ENCODE data around the gene DYNLL1. TPM values are rescaled to one million over a fixed set of nuclear protein-coding genes. Genes with fewer than 3 reads are reported as not detected.
A peak's percentile ranks its signal among the peaks of the same experiment; 100 is the strongest.

The DYNLL1 gene
- total RNA-seq, 1 donor from 2014 or later, result 355 TPM

DNA sequence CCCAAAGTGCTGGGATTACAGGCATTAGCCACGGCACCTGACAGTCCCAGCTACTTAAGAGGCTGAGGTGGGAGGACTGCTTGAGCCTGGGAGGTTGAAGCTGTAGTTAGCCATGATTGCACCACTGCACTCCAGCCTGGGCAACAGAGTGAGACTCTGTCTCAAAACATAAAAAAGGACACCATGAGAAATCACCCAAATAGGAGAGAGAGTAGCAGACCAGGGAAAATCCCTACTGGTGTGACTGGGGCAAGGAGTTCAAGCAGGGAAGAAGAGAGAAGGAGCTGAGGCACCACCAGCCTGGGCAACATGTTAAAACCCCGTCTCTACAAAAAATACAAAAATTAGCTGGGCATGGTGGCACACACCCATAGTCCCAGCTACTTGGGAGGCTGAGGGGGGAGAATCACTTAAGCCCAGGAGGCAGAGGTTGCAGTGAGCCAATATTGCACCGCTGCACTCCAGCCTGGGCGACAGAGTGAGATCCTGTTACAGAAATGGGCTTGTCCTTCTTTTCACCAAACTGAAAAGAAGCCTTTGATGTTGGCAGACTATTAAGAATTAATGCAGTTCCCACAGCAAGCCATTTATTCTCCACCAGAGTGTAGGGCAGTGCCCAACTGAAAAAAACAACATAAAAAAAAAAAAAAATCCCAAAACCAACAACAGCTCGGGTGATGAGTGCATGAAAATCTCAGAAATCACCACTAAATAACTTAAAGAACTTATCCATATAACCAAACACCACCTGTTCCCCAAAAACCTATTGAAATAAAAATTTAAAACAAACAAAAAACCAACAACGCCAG is 21.9 kb upstream of the DYNLL1 start:
- H3K4me3 Mint-ChIP-seq, result peak overlapping the region; percentile 75
- no peak overlapping the region for H3K4me3 ChIP-seq
- no peaks in the 10 kb centered on the region for H3K9me3 ChIP-seq (ENCODE audit: low read depth)
- H4K20me1 ChIP-seq (ENCODE audit: low read depth), result peaks cover under 1% of the 10 kb centered on the region
- peaks cover 25% of the 10 kb centered on the region for H3K79me2 ChIP-seq (ENCODE audit: low read depth)
- no peaks in the 10 kb centered on the region for H3K36me3 ChIP-seq
- H3K27ac Mint-ChIP-seq, result peak overlapping the region; percentile 7
- H3K9me3 Mint-ChIP-seq, result no peaks in the 10 kb centered on the region
- H3K27me3 Mint-ChIP-seq (ENCODE audit: insufficient read depth, low read depth), result peaks cover 3% of the 10 kb centered on the region
- peaks cover 4% of the 10 kb centered on the region for H3K4me1 ChIP-seq
- H2AFZ ChIP-seq (replicated peaks), result no peak overlapping the region
- no peak overlapping the region for H3K4me2 ChIP-seq
- DNase-seq (ENCODE audit: low spot score), result no peak
- no peaks in the 10 kb centered on the region for H3K27me3 ChIP-seq
- peaks cover 2% of the 10 kb centered on the region for H3K36me3 Mint-ChIP-seq
- peaks cover 14% of the 10 kb centered on the region for H3F3A ChIP-seq (ENCODE audit: low read depth)
- TF ChIP-seq, protein P1, sequence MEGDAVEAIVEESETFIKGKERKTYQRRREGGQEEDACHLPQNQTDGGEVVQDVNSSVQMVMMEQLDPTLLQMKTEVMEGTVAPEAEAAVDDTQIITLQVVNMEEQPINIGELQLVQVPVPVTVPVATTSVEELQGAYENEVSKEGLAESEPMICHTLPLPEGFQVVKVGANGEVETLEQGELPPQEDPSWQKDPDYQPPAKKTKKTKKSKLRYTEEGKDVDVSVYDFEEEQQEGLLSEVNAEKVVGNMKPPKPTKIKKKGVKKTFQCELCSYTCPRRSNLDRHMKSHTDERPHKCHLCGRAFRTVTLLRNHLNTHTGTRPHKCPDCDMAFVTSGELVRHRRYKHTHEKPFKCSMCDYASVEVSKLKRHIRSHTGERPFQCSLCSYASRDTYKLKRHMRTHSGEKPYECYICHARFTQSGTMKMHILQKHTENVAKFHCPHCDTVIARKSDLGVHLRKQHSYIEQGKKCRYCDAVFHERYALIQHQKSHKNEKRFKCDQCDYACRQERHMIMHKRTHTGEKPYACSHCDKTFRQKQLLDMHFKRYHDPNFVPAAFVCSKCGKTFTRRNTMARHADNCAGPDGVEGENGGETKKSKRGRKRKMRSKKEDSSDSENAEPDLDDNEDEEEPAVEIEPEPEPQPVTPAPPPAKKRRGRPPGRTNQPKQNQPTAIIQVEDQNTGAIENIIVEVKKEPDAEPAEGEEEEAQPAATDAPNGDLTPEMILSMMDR (IDR thresholded peaks at IDR 0.05), result no peak
- TF ChIP-seq EZH2 (IDR thresholded peaks at IDR 0.05) (no peak), EZH2phosphoT487 (IDR thresholded peaks at IDR 0.05) (no peak)
- H3K9ac ChIP-seq, result no peak overlapping the region
- peaks cover 33% of the 10 kb centered on the region for H3K4me1 Mint-ChIP-seq
- no peak overlapping the region for H3K27ac ChIP-seq

- Mint-ChIP-seq H3K9me3 (no peaks in the 10 kb centered on the region), H3K4me1 (peaks cover 33% of the 10 kb centered on the region), H3K27me3 (ENCODE audit: insufficient read depth, low read depth) (peaks cover 3% of the 10 kb centered on the region), H3K36me3 (peaks cover 2% of the 10 kb centered on the region), H3K4me3 (no peak overlapping the region), H3K27ac (no peak overlapping the region)
- H3F3A ChIP-seq (ENCODE audit: low read depth), result peaks cover 20% of the 10 kb centered on the region
- H3K27ac ChIP-seq, result no peak overlapping the region
- TF ChIP-seq, protein P1 (IDR thresholded peaks at IDR 0.05), result no peak
- no peak for TF ChIP-seq EZH2 (IDR thresholded peaks at IDR 0.05)
- TF ChIP-seq EZH2phosphoT487 (IDR thresholded peaks at IDR 0.05), result no peak
- no peaks in the 10 kb centered on the region for H3K9me3 ChIP-seq (ENCODE audit: low read depth)
- no peaks in the 10 kb centered on the region for H3K36me3 ChIP-seq
- H3K79me2 ChIP-seq (ENCODE audit: low read depth), result peaks cover 22% of the 10 kb centered on the region
- no peak overlapping the region for H2AFZ ChIP-seq (replicated peaks)
- no peak overlapping the region for H3K9ac ChIP-seq
- no peaks in the 10 kb centered on the region for H3K27me3 ChIP-seq
- H4K20me1 ChIP-seq (ENCODE audit: low read depth), result no peaks in the 10 kb centered on the region
- peaks cover 4% of the 10 kb centered on the region for H3K4me1 ChIP-seq
- no peak overlapping the region for H3K4me2 ChIP-seq
- H3K4me3 ChIP-seq, result no peak overlapping the region
- DNase-seq (ENCODE audit: low spot score), result no peak
Measured at GRCh38 chr12:120474616-120474960, 21.3 kb upstream of the DYNLL1 start.

- H3K36me3 ChIP-seq, result no peaks in the 10 kb centered on the region
- H3K9me3 ChIP-seq (ENCODE audit: low read depth), result no peaks in the 10 kb centered on the region
- no peaks in the 10 kb centered on the region for H3K4me1 ChIP-seq
- no peak overlapping the region for H3K27ac Mint-ChIP-seq
- H4K20me1 ChIP-seq (ENCODE audit: low read depth), result no peaks in the 10 kb centered on the region
- H3F3A ChIP-seq (ENCODE audit: low read depth), result peaks cover 13% of the 10 kb centered on the region
- H3K4me2 ChIP-seq, result no peak overlapping the region
- H3K27me3 Mint-ChIP-seq (ENCODE audit: insufficient read depth, low read depth), result peaks cover 3% of the 10 kb centered on the region
- H3K27me3 ChIP-seq, result no peaks in the 10 kb centered on the region
- H3K9me3 Mint-ChIP-seq, result no peaks in the 10 kb centered on the region
- TF ChIP-seq EZH2phosphoT487 (IDR thresholded peaks at IDR 0.05), result no peak
- no peak for TF ChIP-seq EZH2 (IDR thresholded peaks at IDR 0.05)
- H3K36me3 Mint-ChIP-seq, result no peaks in the 10 kb centered on the region
- no peak overlapping the region for H3K4me3 ChIP-seq
- no peak overlapping the region for H2AFZ ChIP-seq (replicated peaks)
- peaks cover 15% of the 10 kb centered on the region for H3K79me2 ChIP-seq (ENCODE audit: low read depth)
- H3K4me1 Mint-ChIP-seq, result peaks cover 32% of the 10 kb centered on the region
- H3K9ac ChIP-seq, result no peak overlapping the region
- DNase-seq (ENCODE audit: low spot score), result no peak
- no peak overlapping the region for H3K27ac ChIP-seq
- H3K4me3 Mint-ChIP-seq, result no peak overlapping the region
Measured at GRCh38 chr12:120475643-120476042, 20.3 kb upstream of the DYNLL1 start.

DNA sequence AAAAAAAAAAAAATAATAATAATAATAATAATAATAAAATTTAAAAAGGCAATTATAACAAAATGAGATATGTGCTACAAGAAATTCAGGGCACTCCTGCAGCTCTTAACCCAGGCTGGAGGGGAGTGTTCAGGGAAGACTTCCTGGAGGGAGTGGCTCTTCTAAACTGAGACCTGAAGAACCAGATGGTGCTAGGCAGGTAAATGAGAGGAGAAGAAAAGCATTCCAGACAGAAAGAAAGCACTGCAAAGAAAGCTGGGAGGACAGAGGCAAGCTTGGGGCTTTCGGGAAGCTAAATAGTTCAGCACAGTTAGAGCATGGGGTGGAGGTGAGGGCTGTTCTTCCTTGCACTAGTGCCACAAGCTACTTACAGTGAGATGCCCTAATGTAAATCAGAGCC is 16.5 kb upstream of the DYNLL1 start:
- H3K9ac ChIP-seq, result no peak overlapping the region
- H3K4me2 ChIP-seq, result no peak overlapping the region
- H3K9me3 ChIP-seq (ENCODE audit: low read depth), result no peaks in the 10 kb centered on the region
- no peaks in the 10 kb centered on the region for H3K36me3 ChIP-seq
- no peak overlapping the region for H3K4me3 Mint-ChIP-seq
- H3K27me3 ChIP-seq, result no peaks in the 10 kb centered on the region
- no peaks in the 10 kb centered on the region for H3K9me3 Mint-ChIP-seq
- H3K4me1 ChIP-seq, result no peaks in the 10 kb centered on the region
- H3K27me3 Mint-ChIP-seq (ENCODE audit: insufficient read depth, low read depth), result peaks cover 7% of the 10 kb centered on the region
- DNase-seq (ENCODE audit: low spot score), result peak; percentile 22
- H3K36me3 Mint-ChIP-seq, result peaks cover 3% of the 10 kb centered on the region
- no peak overlapping the region for H2AFZ ChIP-seq (replicated peaks)
- H3K4me1 Mint-ChIP-seq, result peaks cover 13% of the 10 kb centered on the region
- no peaks in the 10 kb centered on the region for H3K79me2 ChIP-seq (ENCODE audit: low read depth)
- H3K27ac Mint-ChIP-seq, result peak overlapping the region; percentile 64
- H3K4me3 ChIP-seq, result no peak overlapping the region
- H3K27ac ChIP-seq, result no peak overlapping the region
- H4K20me1 ChIP-seq (ENCODE audit: low read depth), result no peaks in the 10 kb centered on the region
- peaks cover 13% of the 10 kb centered on the region for H3F3A ChIP-seq (ENCODE audit: low read depth)
- TF ChIP-seq EZH2phosphoT487 (IDR thresholded peaks at IDR 0.05) (no peak), EZH2 (IDR thresholded peaks at IDR 0.05) (no peak)

All from neural progenitor cell (in vitro differentiated cells).